MCF 10A (cell line): ENCODE results near the gene ARPP21. TPM values are rescaled to one million over a fixed set of nuclear protein-coding genes. Genes with fewer than 3 reads are reported as not detected.

Source experiments
- BruUV-seq: library from RNA; stranded (reverse); fragments of 400-500 nt; replicated peaks from 2 replicates; lab custom pipeline; 2021; lab: Mats Ljungman, UMichigan
- CTCF ChIA-PET: fragments of 300-600 bp; sonication (Branson Sonifier 250); formaldehyde crosslinking; extraction: SDS; loops from one replicate; lab custom pipeline; 2021; ENCODE audit warnings: antibody characterized with exemption, inconsistent platforms; lab: Yijun Ruan, JAX
- POLR2A ChIA-PET: fragments of 300-600, 350-650 bp; sonication (Branson Sonifier 250); formaldehyde crosslinking; extraction: SDS; loops from one replicate; lab custom pipeline; 2020; ENCODE audit warnings: antibody characterized with exemption, inconsistent platforms; lab: Yijun Ruan, JAX
- DNase-seq: peaks from one replicate; pipeline ENCODE4 v3.0.0-alpha.2; 2018; ENCODE audit not compliant: unreplicated experiment
- H3K27ac Mint-ChIP-seq: one replicate; pipeline ENCODE4 v1.8.0; 2022; ENCODE audit warnings: mild to moderate bottlenecking, low read depth, mixed read lengths; ENCODE audit not compliant: unreplicated experiment
- H3K27me3 Mint-ChIP-seq: one replicate; pipeline ENCODE4 v1.8.0; 2022; ENCODE audit warnings: mixed read lengths; ENCODE audit not compliant: insufficient read depth, unreplicated experiment
- H3K36me3 Mint-ChIP-seq: one replicate; pipeline ENCODE4 v1.8.0; 2022; ENCODE audit warnings: mild to moderate bottlenecking, moderate library complexity, mixed read lengths; ENCODE audit not compliant: insufficient read depth, unreplicated experiment
- H3K4me1 Mint-ChIP-seq: one replicate; pipeline ENCODE4 v1.8.0; 2022; ENCODE audit warnings: mixed read lengths; ENCODE audit not compliant: insufficient read depth, unreplicated experiment
- H3K4me3 Mint-ChIP-seq: one replicate; pipeline ENCODE4 v1.8.0; 2022; ENCODE audit warnings: mild to moderate bottlenecking, moderate library complexity, mixed read lengths; ENCODE audit not compliant: unreplicated experiment
- H3K9me3 Mint-ChIP-seq: one replicate; pipeline ENCODE4 v1.8.0; 2022; ENCODE audit warnings: mixed read lengths; ENCODE audit not compliant: unreplicated experiment
- intact Hi-C: fragments of 100-400 bp; cut with micrococcal nuclease; formaldehyde crosslinking; loops from 2 replicates; pipeline ENCODE4 v1.14.1; 2022
- total RNA-seq: library from RNA; stranded (reverse); gene quantifications from 2 replicates; pipeline ENCODE4 v1.2.3, GENCODE V29; 2022
- TF ChIP-seq, protein P1 (sequence below): fragments of 200-600 bp; IDR thresholded peaks from one replicate; pipeline ENCODE4 v1.8.0; 2022; ENCODE audit warnings: antibody characterized with exemption, mild to moderate bottlenecking; ENCODE audit not compliant: unreplicated experiment

Gene ARPP21
- total RNA-seq, 1 experiment from 2014 or later = not detected

DNA sequence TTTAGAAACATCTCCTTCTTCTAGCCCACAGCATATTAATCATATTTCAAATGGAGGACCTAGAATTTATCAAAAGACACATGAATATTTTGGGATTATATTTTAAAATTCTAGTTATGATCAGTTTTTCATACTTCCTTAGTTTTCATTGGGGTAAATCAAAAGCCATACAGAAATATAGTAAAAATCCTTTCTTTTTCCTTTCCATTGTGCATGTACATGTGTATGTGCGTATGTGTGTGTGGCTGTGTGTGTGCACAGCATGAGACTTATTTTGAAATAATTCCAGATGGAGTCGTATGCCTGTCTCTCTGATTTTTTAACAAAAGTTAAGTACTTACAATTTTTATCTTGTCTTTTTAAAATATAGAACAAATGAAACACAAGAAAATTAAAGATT is 94.5 kb downstream of the ARPP21 start:
- H3K36me3 Mint-ChIP-seq = no peaks in the 10 kb centered on the region
- H3K27me3 Mint-ChIP-seq = peaks cover 70% of the 10 kb centered on the region
- TF ChIP-seq, protein P1, sequence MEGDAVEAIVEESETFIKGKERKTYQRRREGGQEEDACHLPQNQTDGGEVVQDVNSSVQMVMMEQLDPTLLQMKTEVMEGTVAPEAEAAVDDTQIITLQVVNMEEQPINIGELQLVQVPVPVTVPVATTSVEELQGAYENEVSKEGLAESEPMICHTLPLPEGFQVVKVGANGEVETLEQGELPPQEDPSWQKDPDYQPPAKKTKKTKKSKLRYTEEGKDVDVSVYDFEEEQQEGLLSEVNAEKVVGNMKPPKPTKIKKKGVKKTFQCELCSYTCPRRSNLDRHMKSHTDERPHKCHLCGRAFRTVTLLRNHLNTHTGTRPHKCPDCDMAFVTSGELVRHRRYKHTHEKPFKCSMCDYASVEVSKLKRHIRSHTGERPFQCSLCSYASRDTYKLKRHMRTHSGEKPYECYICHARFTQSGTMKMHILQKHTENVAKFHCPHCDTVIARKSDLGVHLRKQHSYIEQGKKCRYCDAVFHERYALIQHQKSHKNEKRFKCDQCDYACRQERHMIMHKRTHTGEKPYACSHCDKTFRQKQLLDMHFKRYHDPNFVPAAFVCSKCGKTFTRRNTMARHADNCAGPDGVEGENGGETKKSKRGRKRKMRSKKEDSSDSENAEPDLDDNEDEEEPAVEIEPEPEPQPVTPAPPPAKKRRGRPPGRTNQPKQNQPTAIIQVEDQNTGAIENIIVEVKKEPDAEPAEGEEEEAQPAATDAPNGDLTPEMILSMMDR = no peak
- H3K4me1 Mint-ChIP-seq = no peaks in the 10 kb centered on the region
- no peaks in the 10 kb centered on the region for H3K9me3 Mint-ChIP-seq
- ChIA-PET POLR2A (no interaction called here), CTCF (no interaction called here)
- H3K4me3 Mint-ChIP-seq = no peak overlapping the region
- no peak overlapping the region for H3K27ac Mint-ChIP-seq
- no TSS peak for BruUV-seq
- DNase-seq = no peak
- intact Hi-C loops = no loop called here

DNA sequence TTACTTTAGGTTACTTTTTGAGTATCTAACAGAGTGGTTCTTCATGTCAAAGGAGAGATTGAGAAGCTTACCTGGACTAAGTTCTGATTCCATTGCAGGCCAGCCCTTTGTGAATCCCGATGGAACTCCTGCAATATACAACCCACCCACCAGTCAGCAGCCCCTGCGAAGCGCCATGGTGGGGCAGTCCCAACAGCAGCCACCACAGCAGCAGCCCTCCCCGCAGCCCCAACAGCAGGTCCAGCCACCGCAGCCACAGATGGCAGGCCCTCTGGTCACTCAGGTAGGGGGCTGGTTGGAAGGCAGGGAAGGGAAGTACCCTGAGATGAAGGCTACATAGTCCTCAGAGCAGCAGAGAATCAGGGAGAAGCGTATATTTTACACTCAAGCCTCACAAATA is 97.8 kb downstream of the ARPP21 start:
- H3K27ac Mint-ChIP-seq = no peak overlapping the region
- TF ChIP-seq, protein P1 = no peak
- POLR2A ChIA-PET = no interaction called here
- CTCF ChIA-PET = interaction anchor here (1.2 kb wide), 1 partner anchor 172 kb away, joined by 3 read pairs; no protein-coding TSS in a partner anchor
- peaks cover 94% of the 10 kb centered on the region for H3K27me3 Mint-ChIP-seq
- DNase-seq = no peak
- BruUV-seq = no TSS peak
- H3K9me3 Mint-ChIP-seq = no peaks in the 10 kb centered on the region
- no peak overlapping the region for H3K4me3 Mint-ChIP-seq
- intact Hi-C loops = no loop called here
- no peaks in the 10 kb centered on the region for H3K4me1 Mint-ChIP-seq
- no peaks in the 10 kb centered on the region for H3K36me3 Mint-ChIP-seq

DNA sequence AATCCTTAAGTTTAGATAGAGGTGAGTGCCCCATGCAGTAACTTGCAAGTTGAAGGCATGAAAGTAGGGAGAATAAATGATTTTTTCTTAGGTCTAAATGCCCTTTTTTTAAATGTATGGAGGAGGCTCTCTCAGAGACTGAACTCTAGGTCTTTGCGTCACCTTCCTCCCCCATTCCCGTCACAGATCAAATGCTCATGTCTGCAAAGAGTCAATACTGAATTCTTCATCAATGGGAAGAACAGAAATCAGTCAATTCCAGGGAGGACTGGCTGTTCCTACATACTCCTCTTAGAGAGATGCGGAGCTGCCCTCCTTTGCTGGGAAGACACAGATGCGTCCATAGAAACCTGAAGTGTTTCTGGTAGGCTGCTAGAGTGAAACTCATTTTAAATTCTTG is 98.2 kb downstream of the ARPP21 start:
- no peaks in the 10 kb centered on the region for H3K4me1 Mint-ChIP-seq
- no peaks in the 10 kb centered on the region for H3K36me3 Mint-ChIP-seq
- H3K9me3 Mint-ChIP-seq = no peaks in the 10 kb centered on the region
- TF ChIP-seq, protein P1 = no peak
- BruUV-seq = no TSS peak
- H3K4me3 Mint-ChIP-seq = no peak overlapping the region
- DNase-seq = no peak
- H3K27me3 Mint-ChIP-seq = peaks cover 94% of the 10 kb centered on the region
- H3K27ac Mint-ChIP-seq = no peak overlapping the region
- intact Hi-C loops = no loop called here
- CTCF ChIA-PET = no interaction called here
- POLR2A ChIA-PET = no interaction called here

DNA sequence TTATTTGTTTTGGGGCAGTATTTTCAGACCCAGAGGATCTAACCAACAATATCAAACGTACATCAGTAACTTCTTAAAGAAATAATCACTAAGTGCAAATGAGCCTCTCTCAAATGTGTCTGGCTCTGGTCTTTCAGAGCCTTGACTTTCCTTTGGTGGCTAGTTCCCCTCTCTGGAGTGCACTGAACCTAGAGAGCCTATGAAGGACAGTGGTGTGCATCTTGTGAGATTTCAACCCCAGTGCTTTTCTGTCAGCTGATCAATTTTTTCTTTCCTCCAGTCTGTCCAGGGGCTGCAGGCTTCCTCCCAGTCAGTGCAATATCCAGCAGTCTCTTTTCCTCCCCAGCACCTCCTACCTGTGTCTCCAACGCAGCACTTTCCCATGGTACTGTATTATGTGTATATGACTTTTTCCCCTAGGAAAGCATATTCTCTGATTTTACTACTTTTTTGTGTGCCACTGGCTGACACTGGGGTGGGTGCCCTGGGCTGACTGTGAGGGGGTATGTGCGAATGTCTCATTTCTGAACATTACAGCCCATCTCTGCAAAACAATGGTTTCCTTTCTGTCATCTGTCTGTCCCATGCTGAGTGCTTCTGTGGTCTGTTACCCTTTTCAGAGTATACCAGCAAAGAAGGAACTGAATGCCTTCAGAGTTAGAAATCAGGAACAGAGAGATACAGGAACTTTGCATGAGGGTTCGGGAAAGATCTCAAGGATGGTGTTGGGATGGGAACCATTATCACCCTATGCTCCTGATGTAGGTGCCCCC is 98.8 kb downstream of the ARPP21 start:
- H3K27ac Mint-ChIP-seq = no peak overlapping the region
- no peak overlapping the region for H3K4me3 Mint-ChIP-seq
- ChIA-PET POLR2A (no interaction called here), CTCF (no interaction called here)
- no TSS peak for BruUV-seq
- intact Hi-C loops = no loop called here
- H3K36me3 Mint-ChIP-seq = no peaks in the 10 kb centered on the region
- peaks cover 94% of the 10 kb centered on the region for H3K27me3 Mint-ChIP-seq
- H3K4me1 Mint-ChIP-seq = no peaks in the 10 kb centered on the region
- no peak for DNase-seq
- no peaks in the 10 kb centered on the region for H3K9me3 Mint-ChIP-seq
- TF ChIP-seq, protein P1 = no peak
